Stimulated activated CD4-positive, alpha-beta T cell treated with anti-CD3 and anti-CD28 coated beads, Interleukin-1b, Interleukin-23, amount 100 ng/mL, for 24 hours (primary cell): Measurements from ENCODE around the gene PPT2.
"Not testable (repeated sequence)": the region's sequence is repeated elsewhere in the genome, so short reads cannot be mapped to it uniquely, and the experiment has no call there.

Experiments
- DNase-seq, 4 experiments: peaks; one replicate each; pipeline ENCODE4 v3.0.0-alpha.2; 2020; ENCODE audit warnings: low read depth in 4 of 4, low spot score in 1 of 4

PPT2 gene

GRCh38 chr6:32175711-32176475 is 22.0 kb downstream of the PPT2 start, which contains the start of gene AGPAT1:
TSS of gene AGPAT1 (minus strand) at chr6:32176084. CDS start at chr6:32171496, 4,588 bp downstream.
- peak; percentile 88 to 97 (median 94) for DNase-seq

DNA sequence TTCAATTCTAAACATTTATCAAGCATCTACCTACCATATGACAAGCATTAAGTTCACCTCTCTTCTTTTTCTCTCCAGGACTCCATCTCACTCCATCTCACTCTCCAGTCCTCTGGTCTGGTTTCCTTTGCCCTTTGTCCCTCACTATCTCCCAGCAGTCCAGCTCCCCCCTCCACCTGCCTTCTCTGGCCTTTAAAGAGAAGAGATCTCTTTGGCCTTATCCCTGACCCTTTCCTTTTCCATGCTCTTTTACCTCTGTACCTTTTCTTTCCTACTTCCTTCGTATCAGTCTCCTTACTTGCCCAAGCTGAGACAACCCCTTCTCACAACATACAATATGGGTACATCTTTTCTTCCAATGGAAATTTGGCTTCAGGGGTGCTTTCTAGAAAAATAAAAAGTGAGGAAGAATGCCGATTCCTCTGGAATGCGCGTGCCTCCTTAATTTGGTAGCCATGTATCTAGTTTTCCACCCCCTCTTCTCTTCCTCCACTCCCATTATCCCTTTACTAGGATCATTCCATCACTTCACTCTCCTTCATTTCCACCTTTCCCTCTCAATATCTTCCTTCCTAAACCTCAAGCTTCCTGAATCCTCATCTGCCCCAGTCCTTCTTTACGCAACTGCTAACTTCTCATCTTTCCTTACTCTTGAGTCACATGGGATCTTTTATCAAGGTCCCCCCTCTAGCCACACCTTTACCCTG is 22.7 kb downstream of the PPT2 start:
- no peak for DNase-seq

GRCh38 chr6:32177183-32177787 is 23.3 kb downstream of the PPT2 start:
- no peak for DNase-seq

DNA sequence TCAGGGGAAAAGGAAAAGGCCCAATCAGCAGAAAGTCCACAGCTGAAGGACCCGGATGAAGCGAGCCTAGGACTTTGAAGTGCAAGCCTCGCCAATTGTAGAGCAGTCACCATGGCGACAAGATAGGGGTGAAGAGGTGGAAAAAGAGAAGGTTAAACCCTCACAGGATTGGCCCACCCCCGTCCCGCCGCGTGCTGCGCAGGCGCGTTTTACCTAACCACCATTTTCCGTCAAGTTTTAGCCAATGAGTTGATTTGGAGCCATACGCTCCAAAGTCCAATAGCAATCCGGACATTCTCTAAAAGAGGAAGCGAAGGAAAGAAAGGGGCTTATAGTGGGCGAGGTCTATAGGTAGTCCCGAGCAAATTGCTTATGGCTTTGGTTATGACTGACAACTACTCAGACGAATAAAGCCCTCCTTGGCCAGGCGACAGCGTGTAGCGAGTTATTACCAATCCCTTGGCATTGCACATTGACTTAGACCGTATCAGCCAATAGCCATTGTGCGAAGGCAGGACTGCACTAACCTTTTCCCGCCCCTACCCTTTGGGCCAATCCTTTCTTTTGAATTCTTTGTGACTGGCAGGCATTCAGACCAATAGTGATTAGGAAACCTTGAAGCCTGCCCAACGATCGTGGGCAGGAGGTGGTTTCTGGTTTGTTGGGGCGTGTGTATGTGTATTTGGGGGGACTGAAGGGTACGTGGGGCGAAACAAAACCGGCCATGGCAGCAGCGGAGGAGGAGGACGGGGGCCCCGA is 24.0 kb downstream of the PPT2 start, which contains the start of gene RNF5:
RNF5 (plus strand) TSS at position 618 of the 759 bp plus-strand sequence; CDS start at position 725, 107 bp downstream.
- peak; percentile 75 to 85 (median 84) for DNase-seq

- no peak for DNase-seq
Observed at GRCh38 chr6:32178547-32179440, 24.9 kb downstream of the PPT2 start.

- no peak for DNase-seq
Observed at GRCh38 chr6:32179766-32180405, 25.9 kb downstream of the PPT2 start.

GRCh38 chr6:32181148-32181702 is 27.3 kb downstream of the PPT2 start:
- no peak for DNase-seq

DNA sequence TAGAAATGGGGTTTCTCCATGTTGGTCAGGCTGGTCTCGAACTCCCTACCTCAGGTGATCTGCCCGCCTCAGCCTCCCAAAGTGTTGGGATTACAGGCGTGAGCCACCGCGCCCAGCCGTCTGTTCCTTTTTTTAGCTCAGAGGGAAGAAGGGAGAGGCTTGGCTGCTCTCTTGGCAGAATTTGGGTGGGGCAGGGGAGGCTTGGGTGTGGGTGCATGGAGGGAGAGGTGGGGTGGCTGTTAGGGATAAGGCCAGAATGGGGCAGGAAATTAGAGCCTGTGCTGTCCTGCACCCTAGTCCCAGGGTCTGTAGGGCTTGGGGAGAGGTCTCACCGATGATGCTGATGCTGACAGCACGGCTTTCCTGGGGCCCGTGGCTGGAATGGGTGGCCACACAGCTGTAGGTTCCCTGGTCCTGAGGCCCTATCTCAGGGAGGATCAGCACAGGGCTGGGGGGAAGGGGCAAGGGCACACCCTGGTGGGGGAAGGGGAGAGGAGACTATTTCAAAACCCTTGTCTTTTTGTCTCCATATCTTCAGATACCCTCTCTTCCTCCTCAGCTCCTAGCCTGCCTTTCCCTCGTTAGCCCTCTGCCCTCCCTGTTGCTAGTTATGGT is 28.1 kb downstream of the PPT2 start:
- no peak for DNase-seq

DNA sequence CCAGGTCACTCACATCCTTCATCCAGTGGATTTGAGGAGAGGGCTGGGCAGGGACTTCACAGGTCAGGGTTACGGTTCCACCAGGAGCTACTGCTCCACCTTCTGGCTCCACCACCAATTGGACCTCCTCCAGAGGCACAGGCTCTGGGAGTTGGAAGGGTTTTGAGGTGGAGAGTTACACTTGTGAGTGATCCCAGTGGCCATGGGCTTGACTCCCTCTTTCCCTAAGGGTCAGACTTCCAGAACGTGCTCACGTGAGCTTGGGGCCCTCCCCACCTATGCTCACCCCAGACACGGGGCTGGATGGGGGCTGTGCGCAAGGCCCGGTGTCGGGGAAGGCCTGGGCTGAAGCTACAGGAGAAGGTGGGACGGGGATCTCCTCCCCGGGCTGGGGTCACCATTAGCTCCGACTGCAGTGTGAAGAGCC is 28.6 kb downstream of the PPT2 start:
- no peak for DNase-seq

- DNase-seq, result no peak
Observed at GRCh38 chr6:32183030-32183429, 29.1 kb downstream of the PPT2 start.

- no peak for DNase-seq
Observed at GRCh38 chr6:32183483-32184083, 29.6 kb downstream of the PPT2 start.

DNA sequence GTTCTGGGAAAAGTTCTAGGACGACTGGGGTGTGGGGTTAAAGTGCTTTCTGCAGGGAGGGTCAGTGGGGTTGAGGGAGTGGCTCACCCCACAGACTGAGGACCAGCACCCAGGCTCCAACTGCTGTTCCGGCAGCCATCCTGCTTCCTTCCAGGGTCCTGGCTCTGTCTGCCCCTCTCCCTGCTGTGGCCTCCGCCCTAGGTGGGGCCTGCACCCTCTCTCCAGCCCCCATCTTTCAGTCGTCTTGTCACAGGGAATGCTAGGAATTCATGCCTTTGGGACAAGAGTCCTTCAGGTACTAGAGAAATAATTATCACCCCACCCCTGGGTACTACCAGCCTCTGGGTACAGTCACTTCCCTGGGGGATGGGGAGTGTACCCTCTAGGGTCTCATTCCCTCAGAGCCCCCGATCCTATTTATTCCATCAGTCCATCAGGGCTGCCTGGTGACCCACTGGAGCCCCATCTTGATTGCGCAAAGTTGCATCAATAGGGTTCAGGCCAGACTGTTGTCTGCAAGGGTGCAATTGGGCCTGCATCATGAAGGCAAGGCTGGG is 30.2 kb downstream of the PPT2 start, which contains the start of gene AGER:
AGER (minus strand) TSS at position 170 of the 557 bp plus-strand sequence; CDS start at position 139, 31 bp downstream.
- DNase-seq, result no peak

- peak in 2 of 4 experiments; percentile 32 to 59 for DNase-seq
Observed at GRCh38 chr6:32185681-32186131, 31.8 kb downstream of the PPT2 start.

- not testable (repeated sequence) for DNase-seq
Observed at GRCh38 chr6:32186151-32186840, 32.4 kb downstream of the PPT2 start.

- no peak for DNase-seq
Observed at GRCh38 chr6:32187009-32187709, 33.2 kb downstream of the PPT2 start.

DNA sequence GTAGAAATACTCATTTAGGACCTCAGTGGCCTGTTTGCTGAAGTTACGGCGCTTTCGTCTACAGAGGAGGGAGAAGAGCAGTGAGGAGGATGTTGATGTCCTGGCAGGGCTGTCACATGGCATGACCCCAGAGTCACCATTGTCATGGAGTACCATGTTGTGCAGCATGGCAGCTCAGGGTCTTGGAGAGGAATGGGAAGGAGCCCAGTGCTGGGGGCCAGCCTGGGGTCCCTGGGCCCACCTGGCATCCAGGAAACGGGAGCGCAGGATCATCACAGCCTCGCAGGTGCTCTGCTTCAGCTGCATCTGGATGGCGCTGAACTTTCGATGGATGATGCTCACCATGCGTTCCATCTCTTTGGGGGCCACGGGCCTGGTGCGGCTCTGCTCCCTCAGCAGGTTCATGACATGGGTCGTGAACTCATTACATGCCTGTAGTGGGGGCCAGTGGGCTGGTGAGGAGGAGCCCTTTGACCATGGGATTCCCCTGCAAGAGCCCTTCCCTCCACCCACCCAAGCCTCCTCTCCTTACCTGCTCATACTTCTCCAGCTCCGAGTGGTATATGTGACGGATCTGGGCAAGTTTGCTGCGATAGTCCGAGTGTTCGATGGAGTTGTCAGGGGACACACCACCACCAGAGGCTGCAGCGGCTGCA is 33.9 kb downstream of the PPT2 start:
- DNase-seq, result not testable (repeated sequence)
